GM18502 (cell line): Measurements from ENCODE around the gene ARAP1.
A peak's percentile ranks its signal among the peaks of the same experiment; 100 is the strongest.

Experiments
- ATAC-seq: cut with Tn5 transposase; IDR thresholded peaks from one replicate; pipeline ENCODE4 v1.9.1; 2021; ENCODE audit warnings: mild to moderate bottlenecking; ENCODE audit not compliant: unreplicated experiment, poor library complexity

Gene ARAP1

DNA sequence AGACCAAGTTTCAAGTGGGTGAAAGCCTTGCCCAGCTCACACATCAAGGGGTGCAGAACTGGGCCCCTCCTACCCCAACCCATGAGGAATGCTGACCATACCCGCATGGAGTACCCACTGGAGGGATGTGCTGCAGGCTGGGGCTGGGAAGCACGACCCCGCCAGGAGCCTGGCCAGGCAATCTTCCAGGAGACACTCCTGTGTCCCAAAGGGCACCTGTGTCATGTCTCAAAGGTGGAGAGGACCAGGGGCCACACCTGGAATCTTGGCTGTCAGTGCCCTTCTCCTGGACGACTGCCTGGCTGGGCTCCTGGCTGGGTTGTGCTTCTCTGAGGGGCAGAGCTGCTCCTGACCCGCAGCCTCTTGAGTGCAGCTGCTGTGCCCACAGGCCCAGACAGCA, 6.7 kb downstream of the ARAP1 start:
- ATAC-seq = no peak

DNA sequence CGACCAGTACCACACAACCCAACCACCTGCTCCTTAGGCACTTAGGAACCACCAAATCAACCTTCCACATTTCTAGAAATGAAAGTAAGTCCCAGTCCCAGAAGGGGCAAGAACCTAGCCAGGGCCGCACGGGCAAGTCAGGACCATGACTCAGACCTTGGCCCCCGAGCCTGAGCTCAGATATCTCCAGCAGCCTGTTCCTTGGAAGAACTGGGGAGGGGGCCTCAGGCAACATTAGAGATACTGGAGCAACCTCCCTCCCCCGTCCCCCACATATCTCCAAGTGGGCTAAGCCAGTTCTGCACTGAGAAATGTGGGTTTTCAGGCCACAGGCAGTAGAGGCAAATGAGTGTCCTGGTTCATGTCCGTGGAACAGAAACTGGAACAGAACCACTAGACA, 7.7 kb downstream of the ARAP1 start:
- ATAC-seq = no peak

DNA sequence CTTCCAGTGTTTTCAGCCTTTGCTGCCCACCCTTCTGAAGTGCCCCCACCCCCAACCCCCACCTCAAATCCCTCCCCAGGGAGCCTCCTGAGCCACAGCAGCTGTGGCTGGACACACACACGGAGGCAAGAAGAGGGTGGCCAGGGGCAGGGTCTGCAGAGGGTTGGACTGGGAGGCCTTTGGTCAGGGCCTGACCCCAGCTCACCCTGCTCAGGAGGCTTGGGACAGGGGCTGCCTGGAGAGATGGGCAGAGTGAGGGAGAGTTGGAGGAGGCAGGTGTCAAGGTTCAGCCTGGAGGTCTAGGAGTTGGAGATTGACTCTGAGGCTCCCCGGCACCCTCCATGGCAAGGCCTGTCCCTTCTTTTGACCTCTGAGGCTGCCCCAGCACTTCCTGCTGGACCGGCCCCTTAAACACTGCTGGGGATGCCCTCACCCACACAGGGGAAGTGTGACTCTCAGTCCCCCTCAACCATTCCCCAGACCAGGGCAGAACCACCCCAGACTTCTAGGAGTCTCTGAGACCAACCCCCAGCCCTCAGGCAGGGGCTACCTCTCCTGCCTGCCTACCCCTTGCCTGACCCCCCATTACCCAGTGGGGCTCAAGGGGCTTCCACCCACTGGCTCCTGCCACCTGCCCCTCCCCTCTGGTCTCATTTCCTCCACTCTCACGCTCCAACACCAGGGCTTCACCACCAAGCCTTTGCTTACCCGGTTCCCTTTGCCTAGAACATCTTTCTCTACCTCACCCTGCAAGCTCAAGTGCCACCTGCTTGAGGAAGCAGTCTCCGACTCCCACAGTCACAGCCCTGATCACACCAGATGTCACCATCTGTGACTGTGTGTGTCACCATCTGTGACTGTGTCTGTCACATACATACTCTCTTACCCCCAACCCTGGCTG, 8.6 kb downstream of the ARAP1 start:
- peak; percentile 68 for ATAC-seq

DNA sequence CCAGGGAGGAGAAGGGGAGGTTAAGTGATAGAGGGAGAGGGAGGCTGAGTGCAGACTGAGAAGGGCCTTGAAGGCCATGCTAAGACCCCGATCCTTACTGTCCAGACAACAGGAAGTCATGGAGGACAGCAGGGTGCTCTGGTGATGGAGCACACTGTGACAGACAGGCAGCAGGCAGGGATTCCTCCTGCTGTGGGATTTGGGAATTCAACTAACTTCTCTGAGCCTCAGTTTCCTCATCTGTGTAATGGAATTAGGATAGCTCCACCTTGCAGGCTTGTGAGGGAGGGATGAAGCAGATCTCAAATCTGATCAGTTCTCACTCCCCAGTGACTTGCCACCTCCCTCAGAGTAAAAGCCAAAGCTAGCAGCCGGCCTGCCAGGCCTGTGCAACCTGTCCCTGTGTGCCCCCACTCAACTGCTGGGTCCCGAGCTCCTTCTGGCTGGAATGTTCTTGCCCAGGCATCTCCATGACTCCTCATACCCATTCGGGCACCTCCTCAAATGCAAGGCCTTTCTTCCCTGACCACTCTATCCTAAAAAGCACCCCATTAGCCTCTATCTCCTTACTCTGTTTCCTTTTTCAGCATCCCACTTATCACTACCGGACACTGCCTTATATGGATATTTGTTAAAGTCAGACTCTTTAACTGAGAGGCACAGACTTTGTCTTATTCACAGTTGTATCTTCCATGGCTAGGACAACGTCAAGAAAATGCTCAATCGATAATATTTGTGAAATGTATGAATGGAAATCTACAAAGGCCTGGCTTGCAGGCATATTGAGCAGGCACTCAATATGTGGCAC, 9.5 kb downstream of the ARAP1 start:
- no peak for ATAC-seq

DNA sequence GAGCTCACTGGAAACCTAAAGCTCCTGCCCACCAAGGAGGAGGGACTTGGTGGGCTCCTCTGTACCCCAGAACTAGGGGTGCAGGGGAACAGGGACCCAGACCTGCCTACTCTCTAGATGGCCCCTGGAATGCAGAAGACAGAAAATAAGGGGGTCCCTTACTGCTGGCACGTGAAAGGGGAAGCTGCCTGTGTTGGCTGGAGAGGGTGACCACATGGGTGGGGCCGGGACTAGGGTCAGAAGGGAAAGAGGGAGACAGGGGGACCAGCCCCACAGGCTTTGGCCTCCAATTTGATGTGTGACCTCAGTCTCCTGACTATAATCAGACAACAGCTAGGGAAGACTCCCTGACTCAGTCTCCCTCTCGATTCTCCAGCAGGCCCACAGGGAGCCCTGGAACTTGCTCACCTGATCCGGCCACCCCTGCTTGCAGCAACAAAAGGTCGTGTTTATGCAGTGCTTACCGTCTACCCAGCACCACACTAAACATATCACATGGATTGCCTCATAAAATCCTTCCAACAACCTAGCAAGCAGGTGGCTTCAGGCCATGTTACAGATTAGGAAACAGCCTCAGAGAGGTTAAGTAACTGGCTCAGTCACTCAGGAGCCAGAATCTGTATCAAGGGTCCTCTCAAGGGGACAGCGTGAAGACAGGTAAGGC, 10.2 kb downstream of the ARAP1 start:
- ATAC-seq = no peak

DNA sequence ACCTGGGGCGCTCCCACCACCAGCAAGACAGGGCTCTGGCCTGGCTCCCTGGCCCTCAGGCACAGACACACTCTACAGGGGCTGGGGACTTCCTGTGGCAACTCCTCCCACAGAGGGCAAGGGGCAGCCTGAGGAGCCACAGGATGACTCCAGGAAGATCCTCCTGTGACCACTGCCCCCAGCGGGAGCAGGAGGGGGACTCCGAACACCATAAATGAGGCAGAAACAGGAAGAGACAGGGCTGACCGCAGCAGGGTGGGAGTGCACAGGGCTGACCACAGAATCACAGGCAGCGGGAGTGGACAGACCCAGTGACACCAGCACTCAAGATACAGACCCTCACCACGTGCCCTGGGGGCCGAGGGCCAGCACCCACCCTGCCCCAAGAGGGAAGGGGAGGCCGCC, 10.8 kb downstream of the ARAP1 start:
- ATAC-seq = no peak

DNA sequence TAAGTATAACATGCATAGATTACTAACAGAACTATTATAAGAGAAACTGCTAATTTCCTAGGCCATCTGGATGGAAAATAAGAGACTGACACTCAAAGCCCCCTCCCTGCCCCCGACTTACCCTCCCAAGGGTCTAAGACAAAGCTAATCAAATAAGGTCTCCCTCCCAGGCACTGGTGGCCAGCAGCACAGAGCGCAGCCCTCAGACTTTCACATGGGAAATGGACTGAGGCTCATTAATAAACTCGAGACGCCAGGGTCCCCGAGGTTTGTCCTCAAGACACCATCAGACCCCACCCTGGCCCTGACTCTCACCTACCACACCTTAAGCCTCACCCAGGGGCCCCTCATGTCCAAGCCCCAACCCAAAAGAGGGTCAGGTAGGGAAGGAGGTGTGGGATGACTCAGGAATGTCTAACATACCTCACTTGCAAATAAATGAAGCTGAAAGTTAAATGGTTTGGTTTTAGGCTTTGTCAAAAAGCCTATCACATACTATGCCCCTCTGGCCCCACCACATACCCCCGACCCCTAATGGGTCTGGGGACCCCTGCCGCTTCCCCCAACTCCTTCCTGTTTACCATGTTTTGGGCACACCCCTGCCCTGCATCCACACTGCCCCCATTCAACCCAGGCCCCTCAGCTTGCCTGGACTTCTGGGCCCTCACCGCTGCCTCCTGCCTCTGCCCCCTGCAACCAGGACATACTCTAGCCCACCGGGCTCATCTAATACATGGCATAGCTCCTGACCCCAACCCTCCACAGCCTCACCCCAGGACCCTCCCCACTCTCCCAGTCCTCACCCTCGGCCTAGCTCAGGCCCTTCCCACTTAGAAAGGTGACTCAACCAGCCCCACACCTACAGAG, 11.4 kb downstream of the ARAP1 start:
- no peak for ATAC-seq

DNA sequence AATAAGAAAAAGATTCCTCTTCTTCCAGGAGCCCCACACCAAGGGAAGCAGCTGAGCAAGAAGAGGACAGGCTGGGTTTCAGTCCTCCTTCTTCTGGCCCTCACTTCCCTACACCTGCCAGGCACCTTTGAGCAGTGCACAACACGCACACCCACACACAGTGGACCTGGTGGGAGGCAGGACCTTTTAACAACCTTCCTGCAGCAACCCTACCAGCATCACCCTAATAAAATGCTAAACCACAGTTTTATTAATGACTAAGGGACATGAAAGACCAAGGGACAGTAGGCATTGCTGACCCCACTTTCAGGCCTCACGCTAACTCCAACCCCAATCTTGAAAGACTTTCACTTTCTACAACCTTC, 12.2 kb downstream of the ARAP1 start:
- ATAC-seq = no peak

DNA sequence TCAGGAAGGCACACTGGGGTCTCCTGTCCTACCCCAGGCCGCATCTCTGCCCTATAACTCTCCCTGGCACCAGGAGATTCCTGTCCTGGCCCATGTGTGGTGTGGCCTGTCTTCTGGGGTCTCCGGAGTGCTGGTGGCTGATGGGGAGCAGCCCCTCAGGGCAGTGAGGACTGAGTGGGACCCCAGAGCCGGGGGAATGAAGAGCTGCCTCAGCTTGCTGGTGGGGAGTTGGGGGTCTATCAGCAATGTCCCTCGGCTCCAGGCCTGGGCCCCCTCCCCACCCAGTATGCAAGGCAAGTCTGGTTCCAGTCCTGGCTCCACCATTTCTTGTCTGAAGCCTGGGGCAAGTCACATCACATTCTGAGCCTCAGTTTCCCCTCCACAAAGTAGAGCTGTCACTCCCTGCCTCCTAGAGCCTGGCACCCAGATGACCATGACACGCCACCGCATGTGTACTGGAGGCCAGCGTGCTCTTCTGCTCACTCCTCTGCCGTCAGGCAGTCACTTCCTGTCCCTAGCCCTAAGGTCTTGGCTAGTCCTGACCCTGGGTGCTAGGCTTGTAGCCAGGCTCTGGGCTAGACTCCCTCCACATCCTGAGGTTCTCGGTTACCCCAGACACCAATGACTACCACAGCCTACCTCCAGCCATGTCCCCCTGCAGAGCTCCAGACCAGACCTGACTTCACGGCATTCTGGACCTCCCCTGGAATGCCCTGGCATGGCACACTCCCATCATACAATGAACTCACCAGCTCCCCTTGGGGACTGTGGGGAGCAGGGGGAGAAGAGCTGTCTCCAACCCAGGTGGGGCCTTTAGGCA, 12.8 kb downstream of the ARAP1 start:
- no peak for ATAC-seq

DNA sequence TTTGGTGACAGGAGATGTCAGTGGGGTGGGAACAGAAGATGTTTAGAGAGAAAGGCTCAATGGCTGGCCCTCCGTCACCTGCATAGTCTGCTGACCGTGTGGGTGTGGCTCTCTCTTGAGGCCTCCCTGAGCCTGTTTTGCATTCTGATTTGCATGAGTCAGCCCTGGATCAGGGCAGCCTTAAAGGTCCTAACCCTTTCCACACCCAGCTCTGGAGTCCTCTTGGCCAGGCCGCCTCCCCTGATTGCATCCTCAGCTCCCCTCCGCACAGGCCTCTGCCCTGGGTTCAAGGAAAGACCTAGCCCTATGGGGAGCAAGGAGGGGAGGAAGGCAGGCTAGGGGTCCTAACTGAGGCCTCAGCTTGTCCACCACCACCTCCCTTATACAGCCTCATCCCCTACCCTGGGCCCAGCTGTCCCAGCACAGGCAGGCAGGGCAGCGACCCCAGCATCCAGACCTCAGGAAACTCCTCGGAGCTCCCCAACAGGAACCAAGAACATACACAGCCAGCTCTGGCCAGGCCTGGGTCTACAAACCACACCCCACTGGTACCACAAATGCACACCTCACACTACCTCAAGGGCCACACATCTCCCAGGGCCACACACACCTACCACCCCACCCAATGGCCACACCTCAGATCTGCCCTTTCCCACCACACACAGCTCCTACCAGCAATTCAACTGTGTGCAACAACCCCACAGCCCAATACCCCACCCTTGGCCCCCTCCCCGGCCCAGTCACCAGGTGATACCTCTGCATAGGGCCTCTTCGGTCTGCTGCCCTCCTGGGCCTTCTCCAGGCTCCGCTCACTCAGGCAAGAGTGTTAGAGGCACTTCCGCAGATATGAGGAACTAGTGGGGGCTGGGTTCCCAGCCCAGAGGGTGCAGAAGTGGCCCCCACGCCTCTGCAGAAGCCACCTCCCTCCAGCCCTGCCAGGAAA, 13.7 kb downstream of the ARAP1 start:
- no peak for ATAC-seq

DNA sequence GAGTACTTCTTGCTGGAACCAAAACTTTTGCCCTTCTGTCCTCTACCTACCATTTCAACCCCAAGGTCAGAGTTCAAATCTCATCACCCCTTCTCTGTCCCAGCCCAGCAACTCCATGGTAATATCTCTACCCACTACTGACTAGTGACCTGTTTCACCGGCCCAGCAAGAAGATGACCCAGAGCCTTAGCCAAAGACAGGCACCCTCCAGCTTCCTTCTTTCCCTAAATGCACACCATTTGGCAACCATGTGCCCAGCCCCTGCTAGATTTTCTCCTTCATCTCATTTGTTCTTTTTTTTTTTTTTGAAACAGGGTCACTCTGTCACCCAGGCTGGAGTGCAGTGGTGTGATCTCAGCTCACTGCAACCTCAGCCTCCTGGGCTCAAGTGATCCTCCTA, 14.9 kb downstream of the ARAP1 start:
- ATAC-seq = no peak

DNA sequence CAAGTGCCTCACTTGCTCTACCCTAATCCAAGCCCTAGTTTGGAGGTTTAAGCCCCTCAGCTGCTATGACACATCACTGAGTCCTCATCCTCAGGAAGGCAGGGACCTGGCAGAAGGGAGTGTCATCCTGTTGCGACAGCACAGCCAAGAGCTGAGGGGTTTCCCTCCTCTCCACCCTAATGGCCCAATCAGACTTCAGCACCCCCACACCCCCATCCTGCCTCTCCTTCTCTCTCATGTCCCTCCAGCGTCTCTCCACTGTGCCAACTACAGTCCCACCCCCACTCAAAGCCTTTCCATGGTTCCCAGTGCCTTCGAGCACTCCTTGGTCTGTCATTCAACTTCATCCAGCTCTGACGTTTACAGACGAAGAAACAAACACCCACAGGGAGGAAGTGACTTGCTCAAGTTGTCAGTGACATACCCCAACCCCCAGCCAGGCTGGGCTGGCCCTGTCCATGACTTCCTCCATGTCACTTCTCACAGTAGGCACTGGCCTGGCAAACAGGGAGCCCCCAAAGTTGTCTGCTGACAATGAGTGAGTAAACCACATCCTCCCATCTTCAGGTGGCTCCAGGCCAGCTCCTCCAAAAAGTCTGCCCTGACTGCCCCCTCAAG, 15.6 kb downstream of the ARAP1 start:
- ATAC-seq = no peak

DNA sequence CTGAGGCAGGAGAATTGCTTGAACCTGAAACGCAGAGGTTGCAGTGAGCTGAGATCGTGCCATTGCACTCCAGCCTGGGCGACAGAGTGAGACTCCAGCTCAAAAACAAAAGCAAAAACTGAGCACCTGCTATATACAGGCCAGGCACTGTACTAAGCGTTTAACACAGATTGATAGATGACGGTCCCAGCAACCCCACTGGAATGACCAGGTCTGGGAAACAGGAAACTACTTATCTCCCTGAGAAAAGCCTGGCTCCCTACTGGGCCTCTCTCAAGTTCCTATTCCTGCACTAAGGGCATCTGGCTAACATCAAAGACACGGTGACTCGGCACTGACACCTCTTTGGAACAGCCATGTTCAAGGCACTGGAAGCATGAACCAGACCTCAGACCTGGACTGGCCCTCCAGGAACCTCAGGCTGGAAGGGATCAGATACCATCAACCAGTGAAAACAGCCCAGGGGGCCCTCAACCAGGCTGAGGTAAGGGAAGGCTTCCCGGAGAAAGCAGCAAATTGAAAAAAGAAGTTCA, 16.6 kb downstream of the ARAP1 start:
- no peak for ATAC-seq

DNA sequence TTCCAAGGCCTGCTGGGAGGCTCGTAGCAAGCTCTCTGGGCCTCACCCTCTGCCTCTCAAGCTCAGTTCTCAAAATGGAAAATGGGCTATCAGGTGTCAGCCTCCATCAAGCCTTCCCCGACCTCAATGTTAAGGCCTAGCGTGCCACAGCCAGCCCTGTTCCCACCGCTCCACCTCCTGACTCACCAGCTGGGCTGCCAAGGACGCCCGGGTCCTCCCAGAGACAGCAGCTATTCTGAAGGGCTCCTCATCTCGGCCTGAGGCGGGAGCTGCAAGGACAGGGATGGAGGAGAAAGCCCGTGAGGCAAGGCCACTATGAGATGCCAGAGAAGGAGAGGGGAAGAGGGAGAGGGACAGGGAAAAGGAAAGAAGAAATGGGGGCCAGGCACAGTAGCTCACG, 19.9 kb downstream of the ARAP1 start:
- ATAC-seq = no peak

DNA sequence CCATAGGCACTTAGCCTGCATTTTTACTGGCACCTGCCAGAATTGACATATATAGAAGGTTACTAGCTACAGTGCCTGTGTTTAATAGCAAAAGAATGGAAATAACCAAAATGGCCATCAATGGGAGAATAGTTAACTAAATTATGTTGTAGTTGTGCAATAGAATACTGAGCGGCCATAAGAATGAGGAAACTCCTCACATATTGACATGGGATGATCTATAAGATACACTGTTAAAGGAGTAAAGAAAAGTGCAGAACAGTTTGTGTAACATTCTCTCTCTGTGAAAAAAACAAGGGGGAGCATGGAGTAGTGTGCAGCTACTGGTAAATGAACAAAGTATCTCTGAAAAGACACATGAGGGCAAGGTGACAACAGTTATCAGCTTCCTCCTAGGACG, 21.5 kb downstream of the ARAP1 start:
- ATAC-seq = no peak

DNA sequence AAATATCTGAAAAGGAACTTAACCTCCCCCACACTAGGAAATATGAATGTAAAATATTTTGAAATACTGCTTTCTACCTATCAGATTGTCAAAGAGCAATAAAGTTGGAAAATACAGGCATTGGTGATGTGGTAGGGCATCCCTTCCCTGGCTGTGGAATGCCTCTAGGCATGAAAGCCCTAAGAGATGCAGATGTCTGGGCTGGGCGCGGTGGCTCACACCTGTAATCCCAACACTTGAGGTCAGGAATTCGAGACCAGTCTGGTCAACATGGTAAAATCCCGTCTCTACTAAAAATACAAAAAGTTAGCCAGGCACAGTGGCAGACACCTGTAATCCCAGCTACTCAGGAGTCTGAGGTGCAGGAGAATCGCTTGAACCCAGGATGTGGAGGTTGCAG, 22.0 kb downstream of the ARAP1 start:
- ATAC-seq = no peak

DNA sequence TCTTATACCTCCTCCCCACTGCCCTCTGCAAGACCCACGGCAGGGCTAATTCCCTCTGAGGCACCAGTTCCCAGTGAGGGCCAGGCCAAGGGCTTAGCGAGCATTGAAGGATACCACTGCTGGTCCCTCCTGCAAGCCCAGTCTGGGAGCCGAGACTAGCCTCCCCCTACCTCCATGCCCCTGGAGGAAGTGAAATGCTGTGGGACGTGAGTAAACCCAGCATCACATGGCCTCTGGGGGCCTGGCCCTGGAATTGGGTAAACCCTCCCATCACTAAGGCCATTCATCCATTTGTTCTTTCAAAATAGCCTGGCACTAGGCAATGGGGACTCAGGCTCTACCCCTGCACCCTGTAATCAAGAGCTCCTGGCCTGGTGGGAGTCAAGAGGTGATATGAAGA, 24.7 kb downstream of the ARAP1 start:
- ATAC-seq = no peak
